GM12878 (cell line): Measurements from ENCODE around the gene DGKI. TPM values are rescaled to one million over a fixed set of nuclear protein-coding genes. Genes with fewer than 3 reads are reported as not detected.

Source experiments
- ATAC-seq: fragments of 200-7000 bp; cut with Tn5 transposase; 3 replicates; pipeline ENCODE4 v1.9.1; 2020; ENCODE audit warnings: mild to moderate bottlenecking, moderate library complexity
- BruUV-seq: library from RNA; stranded (reverse); fragments of 400-500 nt; replicated peaks from 2 replicates; lab custom pipeline; 2021; lab: Mats Ljungman, UMichigan
- CTCF ChIA-PET: fragments of 300-600 bp; sonication (Branson Sonifier 250); formaldehyde crosslinking; extraction: SDS; loops from one replicate; lab custom pipeline; 2021; ENCODE audit warnings: inconsistent platforms; lab: Yijun Ruan, JAX
- POLR2A ChIA-PET: fragments of 350-600 bp; formaldehyde crosslinking; extraction: SDS; loops from one replicate; lab custom pipeline; 2021; ENCODE audit warnings: inconsistent platforms; lab: Charles Lee
- RAD21 ChIA-PET: fragments of 300-600 bp; sonication (Branson Sonifier 250); formaldehyde crosslinking; loops from one replicate; lab custom pipeline; 2023; ENCODE audit warnings: antibody characterized with exemption; ENCODE audit not compliant: unreplicated experiment; lab: Charles Lee
- SMC1A ChIA-PET: fragments of 300-600 bp; sonication (Branson Sonifier 250); formaldehyde crosslinking; loops from one replicate; lab custom pipeline; 2023; ENCODE audit not compliant: unreplicated experiment, uncharacterized antibody; lab: Charles Lee
- DNase-seq: peaks from one replicate; pipeline ENCODE4 v3.0.0-alpha.2; 2011; ENCODE audit warnings: low read depth, low spot score
- FAIRE-seq: peaks from 3 replicates; lab custom pipeline; 2011; peaks lifted over from hg19 to GRCh38; lab: Jason Lieb, UNC
- H2AFZ ChIP-seq: 2 replicates; pipeline ENCODE4 v1.6.0; 2011; ENCODE audit warnings: low read depth, low read length, control low read depth; ENCODE audit not compliant: control insufficient read depth
- H3K27ac ChIP-seq: 2 replicates; pipeline ENCODE4 v1.5.1; 2011; ENCODE audit warnings: control low read depth; ENCODE audit not compliant: control insufficient read depth, insufficient read depth
- H3K27me3 ChIP-seq, 2 experiments: replicated peaks in 1 of 2; 2 replicates each; pipeline versions ENCODE4 v1.6.0 to v1.6.1; 2011; ENCODE audit warnings: low read length in 1 of 2; ENCODE audit not compliant: control insufficient read depth in 2 of 2, insufficient read depth in 2 of 2
- H3K36me3 ChIP-seq, 2 experiments: 2 replicates each; pipeline ENCODE4 v1.5.1; 2011; ENCODE audit warnings: low read length in 1 of 2; ENCODE audit not compliant: control insufficient read depth in 2 of 2, insufficient read depth in 2 of 2
- H3K4me1 ChIP-seq: 2 replicates; pipeline ENCODE4 v1.6.1; 2011; ENCODE audit warnings: mild to moderate bottlenecking, low read length, moderate library complexity, mixed read lengths; ENCODE audit not compliant: control insufficient read depth, insufficient read depth
- H3K4me2 ChIP-seq: 2 replicates; pipeline ENCODE4 v1.6.0; 2011; ENCODE audit warnings: control low read depth; ENCODE audit not compliant: control insufficient read depth, insufficient read depth
- H3K4me3 ChIP-seq: fragments of 200-600 bp; sonication (generic); 2 replicates; pipeline ENCODE4 v1.5.1; 2016
- H3K79me2 ChIP-seq: 2 replicates; pipeline ENCODE4 v1.6.0; 2011; ENCODE audit warnings: low read length; ENCODE audit not compliant: control insufficient read depth, insufficient read depth
- H3K9ac ChIP-seq: 2 replicates; pipeline ENCODE4 v1.8.0; 2011; ENCODE audit warnings: low read length, control low read depth, mixed read lengths; ENCODE audit not compliant: control insufficient read depth, insufficient read depth
- H3K9me3 ChIP-seq: replicated peaks from 3 replicates; pipeline ENCODE4 v1.5.1; 2011; ENCODE audit warnings: mild to moderate bottlenecking, low read length; ENCODE audit not compliant: control insufficient read depth, insufficient read depth
- H4K20me1 ChIP-seq: 2 replicates; pipeline ENCODE4 v1.6.0; 2011; ENCODE audit not compliant: control insufficient read depth, insufficient read depth
- BHLHE40 ChIP-seq, 2 experiments: fragments of 450-650 bp in 1 of 2; IDR thresholded peaks; 2 replicates each; pipeline ENCODE4 v1.6.1; 2011 to 2017; ENCODE audit warnings: low read depth in 2 of 2, borderline replicate concordance in 1 of 2, improper control_type of control experiment in 1 of 2, low read length in 1 of 2, mild to moderate bottlenecking in 1 of 2
- CHD2 ChIP-seq: IDR thresholded peaks from 2 replicates; pipeline ENCODE4 v1.6.1; 2011; ENCODE audit warnings: low read depth, low read length, improper control_type of control experiment, borderline replicate concordance
- FOS ChIP-seq: IDR thresholded peaks from 3 replicates; pipeline ENCODE4 v1.6.1; 2011; ENCODE audit warnings: borderline replicate concordance; ENCODE audit not compliant: insufficient read length; ENCODE audit errors: extremely low read depth
- GATAD2B ChIP-seq: fragments of 450-650 bp; conservative IDR thresholded peaks from 2 replicates; pipeline ENCODE4 v1.6.1; 2017; ENCODE audit warnings: low read depth, mild to moderate bottlenecking, moderate library complexity
- IRF3 ChIP-seq: fragments of 450-650 bp; IDR thresholded peaks from 2 replicates; pipeline ENCODE4 v1.6.1; 2014; ENCODE audit warnings: mild to moderate bottlenecking
- MEF2A ChIP-seq: IDR thresholded peaks from 2 replicates; pipeline ENCODE4 v1.6.1; 2011; ENCODE audit warnings: low read depth, mild to moderate bottlenecking, low read length, moderate library complexity; ENCODE audit not compliant: insufficient read depth
- MTA2 ChIP-seq: fragments of 450-650 bp; IDR thresholded peaks from 2 replicates; pipeline ENCODE4 v1.6.1; 2016; ENCODE audit warnings: low read depth, mild to moderate bottlenecking, moderate library complexity
- NR2C1 ChIP-seq: fragments of 450-650 bp; IDR thresholded peaks from 2 replicates; pipeline ENCODE4 v1.6.1; 2017; ENCODE audit warnings: antibody characterized with exemption, mild to moderate bottlenecking, moderate library complexity
- RELB ChIP-seq: fragments of 450-650 bp; IDR thresholded peaks from 2 replicates; pipeline ENCODE4 v1.6.1; 2017; ENCODE audit warnings: low read depth, mild to moderate bottlenecking, moderate library complexity
- RFX5 ChIP-seq: IDR thresholded peaks from 2 replicates; pipeline ENCODE4 v1.6.1; 2011; ENCODE audit warnings: low read depth, low read length, improper control_type of control experiment
- SREBF2 ChIP-seq: IDR thresholded peaks from 2 replicates; pipeline ENCODE4 v1.6.1; 2012; ENCODE audit warnings: mild to moderate bottlenecking, low read length
- TCF3 ChIP-seq: IDR thresholded peaks from 2 replicates; pipeline ENCODE4 v1.6.1; 2012; ENCODE audit warnings: low read depth, mild to moderate bottlenecking, low read length, borderline replicate concordance; ENCODE audit not compliant: insufficient read depth
- ZNF217 ChIP-seq: fragments of 450-650 bp; IDR thresholded peaks from 2 replicates; pipeline ENCODE4 v1.6.1; 2017; ENCODE audit warnings: antibody characterized with exemption, mild to moderate bottlenecking
- ZSCAN29 ChIP-seq: fragments of 450-650 bp; IDR thresholded peaks from 2 replicates; pipeline ENCODE4 v1.6.1; 2017; ENCODE audit warnings: mild to moderate bottlenecking, moderate library complexity
- in situ Hi-C: fragments of 300-500 bp; cut with MboI; formaldehyde crosslinking; loops from 9 replicates; pipeline ENCODE4 v1.14.3; 2018; ENCODE audit warnings: mixed read lengths
- intact Hi-C: fragments of 100-400 bp; cut with micrococcal nuclease; formaldehyde crosslinking; loops from one replicate; pipeline ENCODE4 v1.14.2; 2022; ENCODE audit not compliant: unreplicated experiment
- polyA plus RNA-seq, 11 experiments: library from polyadenylated mRNA; depleted of rRNA in 4 of 11; unstranded in 6 of 11; stranded (reverse) in 5 of 11; fragments of >200 nt; fragmentation: Nextera tagmentation in 4 of 11; fragmentation: Illumina TruSeq in 1 of 11; extraction: Ambion mirVana in 4 of 11; extraction: Trizol in 1 of 11; gene quantifications; 1 replicate in 1 of 11; 2 replicates in 10 of 11; pipeline versions ENCODE4 v1.2.1 to v1.2.3, GENCODE V29; 2011 to 2016; ENCODE audit warnings: inconsistent platforms in 2 of 11, missing spikeins in 2 of 11, low read depth in 1 of 11
- total RNA-seq, 4 experiments: library from RNA; depleted of rRNA in 3 of 4; stranded (reverse); fragments of >200 nt in 3 of 4; fragmentation: Illumina TruSeq in 1 of 4; extraction: Trizol in 1 of 4; gene quantifications; 2 replicates each; pipeline versions ENCODE4 v1.2.1 to v1.2.3, GENCODE V29; 2013 to 2021
- TF ChIP-seq, protein P1 (sequence below): fragments of 450-650 bp; IDR thresholded peaks from 2 replicates; pipeline ENCODE4 v1.6.1; 2017; ENCODE audit warnings: mild to moderate bottlenecking, moderate library complexity
- TF ChIP-seq, protein P2 (sequence below), 3 experiments: IDR thresholded peaks in 2 of 3; conservative IDR thresholded peaks in 1 of 3; 2 replicates each; pipeline ENCODE4 v1.5.1; 2011; ENCODE audit warnings: low read depth in 3 of 3, low read length in 3 of 3, mild to moderate bottlenecking in 3 of 3, control low read depth in 2 of 3, moderate library complexity in 2 of 3, inconsistent platforms in 1 of 3, mixed read lengths in 1 of 3; ENCODE audit not compliant: control insufficient read depth in 2 of 3, insufficient read depth in 1 of 3; ENCODE audit errors: extremely low read depth in 1 of 3

The DGKI gene
- total and polyA plus RNA-seq, 10 of the 15 experiments (the other 5 are each of a cell fraction or from before 2014, with no cell fraction given): 10.4 to 37.1 (median 22.1) TPM

DNA sequence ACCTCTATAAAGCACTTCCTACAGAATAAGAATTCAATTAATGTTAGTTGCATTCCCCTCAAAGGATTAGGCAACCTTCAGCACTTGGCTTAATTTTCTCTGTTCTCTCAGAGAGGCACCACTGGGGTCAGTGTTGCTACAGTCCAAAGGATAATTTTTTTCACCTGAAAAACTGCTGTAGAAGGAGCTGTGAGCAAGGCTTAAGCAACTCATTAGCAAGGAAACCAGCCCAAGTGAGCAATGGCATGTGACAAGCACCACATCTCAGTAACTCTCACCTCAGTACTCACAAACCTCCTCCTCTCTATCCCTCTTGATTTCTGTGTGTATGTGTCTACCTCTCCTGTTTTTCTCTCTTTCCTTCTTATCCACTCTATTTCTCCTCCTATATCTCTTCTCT lies 55.9 kb downstream of the DGKI start:
- ChIA-PET SMC1A (interaction anchor here (0.8 to 3.2 kb wide), 25 partner anchors 8 to 196 kb away, joined by 3 to 16 read pairs (median 5); no protein-coding TSS in a partner anchor), POLR2A (interaction anchor here (0.9 to 1.6 kb wide), 6 partner anchors 9 to 97 kb away, joined by 3 to 7 read pairs (median 4); no protein-coding TSS in a partner anchor), RAD21 (interaction anchor here (0.9 to 2.1 kb wide), 13 partner anchors 8 to 134 kb away, joined by 3 to 13 read pairs (median 4); no protein-coding TSS in a partner anchor), CTCF (interaction anchor here (0.6 to 2.3 kb wide), 9 partner anchors 9 to 211 kb away, joined by 3 to 9 read pairs (median 4); partner anchors contain the start of gene CREB3L2)
- ATAC-seq (peak; percentile 68), FAIRE-seq (no peak), DNase-seq (no peak)
- Histone ChIP-seq H3K9me3 (peaks cover 4% of the 10 kb centered on the region; the same call in 2 of the 3 replicates), H3K4me2 (no peak overlapping the region), H3K27ac (no peak overlapping the region), H3K4me3 (no peak overlapping the region), H3K79me2 (no peaks in the 10 kb centered on the region), H3K36me3 (no peaks in the 10 kb centered on the region), H2AFZ (no peak overlapping the region), H3K4me1 (no peaks in the 10 kb centered on the region), H3K9ac (no peak overlapping the region), H3K27me3 (no peaks in the 10 kb centered on the region), H4K20me1 (no peaks in the 10 kb centered on the region)
- intact Hi-C loops (no loop called here), in situ Hi-C loops (no loop called here)
- no TSS peak for BruUV-seq
- no peak for TF ChIP-seq ZSCAN29
- TF ChIP-seq NR2C1: no peak
- no peak for TF ChIP-seq SREBF2
- no peak for TF ChIP-seq TCF3
- TF ChIP-seq BHLHE40 (IDR thresholded peaks at IDR 0.05; ENCODE audit: borderline replicate concordance in 1 of 2, low read depth in 2 of 2, low read length in 1 of 2): peak in 1 of 2 experiments; percentile 36; a peak in 1 of 4 replicates
- TF ChIP-seq RFX5: no peak
- no peak for TF ChIP-seq MEF2A
- no peak for TF ChIP-seq RELB
- TF ChIP-seq, protein P1, sequence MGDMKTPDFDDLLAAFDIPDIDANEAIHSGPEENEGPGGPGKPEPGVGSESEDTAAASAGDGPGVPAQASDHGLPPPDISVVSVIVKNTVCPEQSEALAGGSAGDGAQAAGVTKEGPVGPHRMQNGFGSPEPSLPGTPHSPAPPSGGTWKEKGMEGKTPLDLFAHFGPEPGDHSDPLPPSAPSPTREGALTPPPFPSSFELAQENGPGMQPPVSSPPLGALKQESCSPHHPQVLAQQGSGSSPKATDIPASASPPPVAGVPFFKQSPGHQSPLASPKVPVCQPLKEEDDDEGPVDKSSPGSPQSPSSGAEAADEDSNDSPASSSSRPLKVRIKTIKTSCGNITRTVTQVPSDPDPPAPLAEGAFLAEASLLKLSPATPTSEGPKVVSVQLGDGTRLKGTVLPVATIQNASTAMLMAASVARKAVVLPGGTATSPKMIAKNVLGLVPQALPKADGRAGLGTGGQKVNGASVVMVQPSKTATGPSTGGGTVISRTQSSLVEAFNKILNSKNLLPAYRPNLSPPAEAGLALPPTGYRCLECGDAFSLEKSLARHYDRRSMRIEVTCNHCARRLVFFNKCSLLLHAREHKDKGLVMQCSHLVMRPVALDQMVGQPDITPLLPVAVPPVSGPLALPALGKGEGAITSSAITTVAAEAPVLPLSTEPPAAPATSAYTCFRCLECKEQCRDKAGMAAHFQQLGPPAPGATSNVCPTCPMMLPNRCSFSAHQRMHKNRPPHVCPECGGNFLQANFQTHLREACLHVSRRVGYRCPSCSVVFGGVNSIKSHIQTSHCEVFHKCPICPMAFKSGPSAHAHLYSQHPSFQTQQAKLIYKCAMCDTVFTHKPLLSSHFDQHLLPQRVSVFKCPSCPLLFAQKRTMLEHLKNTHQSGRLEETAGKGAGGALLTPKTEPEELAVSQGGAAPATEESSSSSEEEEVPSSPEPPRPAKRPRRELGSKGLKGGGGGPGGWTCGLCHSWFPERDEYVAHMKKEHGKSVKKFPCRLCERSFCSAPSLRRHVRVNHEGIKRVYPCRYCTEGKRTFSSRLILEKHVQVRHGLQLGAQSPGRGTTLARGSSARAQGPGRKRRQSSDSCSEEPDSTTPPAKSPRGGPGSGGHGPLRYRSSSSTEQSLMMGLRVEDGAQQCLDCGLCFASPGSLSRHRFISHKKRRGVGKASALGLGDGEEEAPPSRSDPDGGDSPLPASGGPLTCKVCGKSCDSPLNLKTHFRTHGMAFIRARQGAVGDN: peak; percentile 28; the same call in 1 of the 2 replicates
- 0 out of 2 replicates have a peak, but pooled peaks have one; percentile 16 for TF ChIP-seq MTA2
- no peak for TF ChIP-seq IRF3
- no peak for TF ChIP-seq GATAD2B
- no peak for TF ChIP-seq FOS
- no peak for TF ChIP-seq ZNF217
- TF ChIP-seq, protein P2, sequence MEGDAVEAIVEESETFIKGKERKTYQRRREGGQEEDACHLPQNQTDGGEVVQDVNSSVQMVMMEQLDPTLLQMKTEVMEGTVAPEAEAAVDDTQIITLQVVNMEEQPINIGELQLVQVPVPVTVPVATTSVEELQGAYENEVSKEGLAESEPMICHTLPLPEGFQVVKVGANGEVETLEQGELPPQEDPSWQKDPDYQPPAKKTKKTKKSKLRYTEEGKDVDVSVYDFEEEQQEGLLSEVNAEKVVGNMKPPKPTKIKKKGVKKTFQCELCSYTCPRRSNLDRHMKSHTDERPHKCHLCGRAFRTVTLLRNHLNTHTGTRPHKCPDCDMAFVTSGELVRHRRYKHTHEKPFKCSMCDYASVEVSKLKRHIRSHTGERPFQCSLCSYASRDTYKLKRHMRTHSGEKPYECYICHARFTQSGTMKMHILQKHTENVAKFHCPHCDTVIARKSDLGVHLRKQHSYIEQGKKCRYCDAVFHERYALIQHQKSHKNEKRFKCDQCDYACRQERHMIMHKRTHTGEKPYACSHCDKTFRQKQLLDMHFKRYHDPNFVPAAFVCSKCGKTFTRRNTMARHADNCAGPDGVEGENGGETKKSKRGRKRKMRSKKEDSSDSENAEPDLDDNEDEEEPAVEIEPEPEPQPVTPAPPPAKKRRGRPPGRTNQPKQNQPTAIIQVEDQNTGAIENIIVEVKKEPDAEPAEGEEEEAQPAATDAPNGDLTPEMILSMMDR (IDR thresholded peaks at IDR 0.05 in 2 of 3, conservative IDR thresholded peaks at IDR 0.05 in 1 of 3; ENCODE audit: control insufficient read depth in 2 of 3, extremely low read depth in 1 of 3, insufficient read depth in 1 of 3, low read depth in 3 of 3, low read length in 3 of 3): no peak
- TF ChIP-seq CHD2: no peak
